HepG2 (cell line): ENCODE measurements around the gene ZNF225. TPM values are rescaled to one million over a fixed set of nuclear protein-coding genes. Genes with fewer than 3 reads are reported as not detected.

Experiments
- AKNA ChIP-seq: sonication (generic); formaldehyde crosslinking; IDR thresholded peaks from 2 replicates; pipeline ENCODE4 v1.4.0; 2020; ENCODE audit warnings: missing genetic modification reagents, borderline replicate concordance
- ATF1 ChIP-seq: IDR thresholded peaks from 2 replicates; pipeline ENCODE4 v1.6.1; 2016; ENCODE audit warnings: mild to moderate bottlenecking, control low read depth
- CENPBD1 ChIP-seq: sonication (generic); formaldehyde crosslinking; IDR thresholded peaks from 2 replicates; pipeline ENCODE4 v1.8.0; 2022; ENCODE audit warnings: missing genetic modification reagents, low read depth, mild to moderate bottlenecking, borderline replicate concordance
- CENPX ChIP-seq: sonication (generic); formaldehyde crosslinking; IDR thresholded peaks from 2 replicates; pipeline ENCODE4 v1.9.0; 2021; ENCODE audit warnings: mild to moderate bottlenecking, missing genetic modification reagents, moderate library complexity
- KLF13 ChIP-seq: sonication (generic); formaldehyde crosslinking; IDR thresholded peaks from 2 replicates; pipeline ENCODE4 v1.4.0; 2020; ENCODE audit warnings: mild to moderate bottlenecking, missing genetic modification reagents
- LBX2 ChIP-seq: sonication (generic); formaldehyde crosslinking; IDR thresholded peaks from 2 replicates; pipeline ENCODE4 v1.5.0; 2020; ENCODE audit warnings: missing genetic modification reagents, mild to moderate bottlenecking, borderline replicate concordance
- MED13 ChIP-seq: sonication (generic); formaldehyde crosslinking; IDR thresholded peaks from 2 replicates; pipeline ENCODE4 v1.5.0; 2020; ENCODE audit warnings: missing genetic modification reagents
- MTF1 ChIP-seq: sonication (generic); formaldehyde crosslinking; IDR thresholded peaks from 2 replicates; pipeline ENCODE4 v1.5.0; 2020; ENCODE audit warnings: missing genetic modification reagents
- NFIC ChIP-seq: IDR thresholded peaks from 2 replicates; pipeline ENCODE4 v1.6.1; 2012; ENCODE audit warnings: mild to moderate bottlenecking, low read length, inconsistent platforms
- PRDM4 ChIP-seq: sonication (generic); formaldehyde crosslinking; IDR thresholded peaks from 2 replicates; pipeline ENCODE4 v1.9.0; 2021; ENCODE audit warnings: missing genetic modification reagents, borderline replicate concordance
- RFX5 ChIP-seq: IDR thresholded peaks from 2 replicates; pipeline ENCODE4 v1.6.1; 2011; ENCODE audit warnings: low read depth, low read length, improper control_type of control experiment
- SCMH1 ChIP-seq: sonication (generic); formaldehyde crosslinking; IDR thresholded peaks from 2 replicates; pipeline ENCODE4 v1.9.0; 2021; ENCODE audit warnings: missing genetic modification reagents, mild to moderate bottlenecking, borderline replicate concordance
- SP4 ChIP-seq: sonication (generic); formaldehyde crosslinking; IDR thresholded peaks from 2 replicates; pipeline ENCODE4 v1.8.1; 2023; ENCODE audit warnings: mild to moderate bottlenecking, missing genetic modification reagents
- TFDP2 ChIP-seq: sonication (generic); formaldehyde crosslinking; IDR thresholded peaks from 2 replicates; pipeline ENCODE4 v1.4.0; 2020; ENCODE audit warnings: missing genetic modification reagents
- ZNF160 ChIP-seq: sonication (generic); formaldehyde crosslinking; IDR thresholded peaks from 2 replicates; pipeline ENCODE4 v1.8.0; 2022; ENCODE audit warnings: mild to moderate bottlenecking, inconsistent platforms, missing genetic modification reagents
- ZNF816 ChIP-seq: sonication (generic); formaldehyde crosslinking; IDR thresholded peaks from 2 replicates; pipeline ENCODE4 v1.8.0; 2022; ENCODE audit warnings: missing genetic modification reagents, mild to moderate bottlenecking, borderline replicate concordance
- ZZZ3 ChIP-seq: sonication (generic); formaldehyde crosslinking; IDR thresholded peaks from 2 replicates; pipeline ENCODE4 v1.4.0; 2020; ENCODE audit warnings: missing genetic modification reagents, mild to moderate bottlenecking, borderline replicate concordance
- polyA plus RNA-seq, 8 experiments: library from polyadenylated mRNA; depleted of rRNA in 3 of 8; stranded (reverse) in 7 of 8; unstranded in 1 of 8; fragments of >200 nt; fragmentation: Illumina TruSeq in 4 of 8; extraction: Trizol in 4 of 8; gene quantifications; 2 replicates each; pipeline versions ENCODE4 v1.2.1 to v1.2.3, GENCODE V29; 2011 to 2016; ENCODE audit warnings: low read depth in 4 of 8, missing spikeins in 1 of 8, mixed read lengths in 1 of 8; ENCODE audit not compliant: insufficient read depth in 1 of 8
- total RNA-seq, 5 experiments: library from RNA; depleted of rRNA; stranded (reverse); fragments of >200 nt; fragmentation: Illumina TruSeq; extraction: Trizol; gene quantifications; 2 replicates each; pipeline ENCODE4 v1.2.3, GENCODE V29; 2016; ENCODE audit warnings: low read depth in 1 of 5
- TF ChIP-seq, protein P1 (sequence below): sonication (generic); formaldehyde crosslinking; IDR thresholded peaks from 2 replicates; pipeline ENCODE4 v1.5.0; 2020; ENCODE audit warnings: missing genetic modification reagents

ZNF225 gene
- total and polyA plus RNA-seq, 2 of the 13 experiments (the other 11 are each of a cell fraction or from before 2014, with no cell fraction given), result 0.87 to 3.3 TPM

DNA sequence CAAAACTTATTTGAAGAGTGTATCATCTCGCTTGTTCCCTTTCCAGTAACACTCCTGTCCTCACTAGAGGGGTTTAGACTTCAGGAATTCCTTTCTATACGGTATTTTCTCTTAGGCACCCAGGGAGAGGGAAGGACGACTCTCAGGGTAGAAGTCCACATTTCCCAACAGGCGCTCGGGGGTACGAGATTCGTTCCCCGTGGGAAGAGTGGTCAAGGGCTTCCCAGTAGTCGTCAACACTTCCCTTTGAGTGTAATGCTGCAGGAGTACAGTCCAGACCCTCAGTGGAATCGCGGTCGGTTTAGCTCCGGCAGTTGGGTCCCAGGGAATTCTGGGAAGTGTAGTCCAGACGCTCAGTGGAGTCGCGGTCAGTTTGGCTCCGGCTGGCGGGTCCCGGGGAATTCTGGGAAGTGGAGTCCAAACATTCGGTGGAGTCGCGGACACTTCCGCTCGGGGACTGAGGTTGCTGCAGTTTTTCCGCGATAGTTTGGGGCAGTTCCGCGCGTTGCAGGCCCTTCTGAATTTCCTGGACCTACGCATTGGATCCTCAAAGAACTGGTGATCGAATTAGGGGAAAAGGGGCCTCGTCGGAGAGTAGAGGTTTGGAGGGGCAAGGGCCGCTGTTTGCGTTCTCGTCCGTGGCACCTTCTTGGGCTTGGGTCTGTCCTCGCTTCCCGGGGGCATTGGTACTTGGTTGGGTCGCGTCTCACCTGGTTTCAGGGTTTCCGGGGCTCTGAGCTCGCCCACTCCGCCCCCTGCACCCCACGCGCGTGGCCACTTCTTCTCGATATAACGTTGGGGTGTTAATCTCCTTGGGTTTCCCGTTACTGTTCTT lies 19.1 kb upstream of the ZNF225 start, which contains the start of gene ZNF224 (continued):
- TF ChIP-seq, protein P1, sequence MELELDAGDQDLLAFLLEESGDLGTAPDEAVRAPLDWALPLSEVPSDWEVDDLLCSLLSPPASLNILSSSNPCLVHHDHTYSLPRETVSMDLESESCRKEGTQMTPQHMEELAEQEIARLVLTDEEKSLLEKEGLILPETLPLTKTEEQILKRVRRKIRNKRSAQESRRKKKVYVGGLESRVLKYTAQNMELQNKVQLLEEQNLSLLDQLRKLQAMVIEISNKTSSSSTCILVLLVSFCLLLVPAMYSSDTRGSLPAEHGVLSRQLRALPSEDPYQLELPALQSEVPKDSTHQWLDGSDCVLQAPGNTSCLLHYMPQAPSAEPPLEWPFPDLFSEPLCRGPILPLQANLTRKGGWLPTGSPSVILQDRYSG, result no peak
- no peak for TF ChIP-seq LBX2 (CRISPR knock-in tag)
- 0 out of 2 replicates have a peak, but pooled peaks have one; percentile 37 for TF ChIP-seq MED13 (CRISPR knock-in tag)
- no peak for TF ChIP-seq PRDM4 (CRISPR knock-in tag)
- no peak for TF ChIP-seq AKNA (CRISPR knock-in tag)
- no peak for TF ChIP-seq ZNF816 (CRISPR knock-in tag)
- no peak for TF ChIP-seq KLF13
- TF ChIP-seq ATF1 (CRISPR knock-in tag), result peak; percentile 60
- TF ChIP-seq CENPBD1, result no peak
- TF ChIP-seq SCMH1, result no peak
- TF ChIP-seq NFIC, result no peak
- TF ChIP-seq TFDP2 (CRISPR knock-in tag), result peak; percentile 66; the same call in 1 of the 2 replicates
- TF ChIP-seq ZNF160 (CRISPR knock-in tag), result no peak
- no peak for TF ChIP-seq CENPX (CRISPR knock-in tag)
- no peak for TF ChIP-seq MTF1 (CRISPR knock-in tag)
- TF ChIP-seq ZZZ3 (CRISPR knock-in tag), result no peak
- peak; percentile 42; the same call in 1 of the 2 replicates for TF ChIP-seq SP4
- no peak for TF ChIP-seq RFX5
